Right atrium auricular region (tissue), 2 donors: ENCODE results near the gene KIF18B. TPM values are rescaled to one million over a fixed set of nuclear protein-coding genes. Genes with fewer than 3 reads are reported as not detected.

ENCODE experiments used
- DNase-seq: peaks from one replicate; pipeline ENCODE4 v3.0.0-alpha.2; 2019; ENCODE audit warnings: low spot score
- H3K27ac ChIP-seq, 2 donors: fragments of 200-600 bp; sonication (generic); 1 replicate in 1 of 2; 2 replicates in 1 of 2; pipeline ENCODE4 v1.5.1; 2016 to 2019
- H3K27me3 ChIP-seq, 2 donors: fragments of 200-600 bp; sonication (generic); one replicate each; pipeline versions ENCODE4 v1.5.1 to v1.6.0; 2017 to 2019
- H3K36me3 ChIP-seq: fragments of 200-600 bp; sonication (generic); one replicate; pipeline ENCODE4 v1.5.1; 2016
- H3K4me1 ChIP-seq, 2 donors: fragments of 200-600 bp; sonication (generic); one replicate each; pipeline versions ENCODE4 v1.5.1 to v1.6.0; 2017 to 2019
- H3K4me3 ChIP-seq, 2 donors: fragments of 200-600 bp; sonication (generic); 1 replicate in 1 of 2; 2 replicates in 1 of 2; pipeline ENCODE4 v1.5.1; 2017 to 2019; ENCODE audit warnings: mild to moderate bottlenecking in 1 of 2, moderate library complexity in 1 of 2
- H3K9me3 ChIP-seq, 2 donors: fragments of 200-600 bp; sonication (generic); one replicate each; pipeline ENCODE4 v1.5.1; 2019
- CTCF ChIP-seq, 2 donors: fragments of 200-600 bp; sonication (generic); IDR thresholded peaks; one replicate each; pipeline ENCODE4 v1.5.1; 2019; ENCODE audit warnings: antibody characterized with exemption in 2 of 2
- total RNA-seq, 2 donors: library from RNA; depleted of rRNA; stranded (reverse); fragments of >200 nt; gene quantifications; one replicate each; pipeline ENCODE4 v1.1.0, GENCODE V29; 2016

Gene KIF18B
- total RNA-seq, 2 donors from 2014 or later: 0.12 to 0.44 TPM

- Histone ChIP-seq H3K4me3 (no peak overlapping the region), H3K4me1 (peaks cover 0 to 13% of the 10 kb centered on the region in 2 donors), H3K27me3 (no peaks in the 10 kb centered on the region), H3K27ac (no peak overlapping the region), H3K9me3 (no peaks in the 10 kb centered on the region), H3K36me3 (peaks cover 20% of the 10 kb centered on the region)
- no peak for TF ChIP-seq CTCF (IDR thresholded peaks at IDR 0.05)
- DNase-seq: no peak
Measured at GRCh38 chr17:44894642-44895041, 52.9 kb downstream of the KIF18B start.

DNA sequence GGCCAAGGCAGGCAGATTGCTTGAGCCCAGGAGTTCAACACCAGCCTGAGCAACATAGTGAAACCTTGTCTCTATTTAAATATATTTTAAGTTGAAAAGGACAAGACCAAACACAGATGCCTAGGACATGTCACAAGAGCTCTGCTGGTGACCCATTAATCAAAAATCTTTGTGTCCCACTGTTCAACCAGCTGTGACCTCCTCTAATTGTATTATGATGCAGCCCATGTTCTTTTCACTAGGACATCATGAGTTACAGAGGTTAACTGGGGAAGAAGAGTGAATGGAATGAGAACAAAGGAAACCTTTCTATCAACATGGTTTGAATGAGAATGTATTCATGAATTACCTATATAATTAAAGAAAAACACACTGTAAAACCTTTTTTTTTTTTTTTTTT lies 55.3 kb downstream of the KIF18B start:
- no peak overlapping the region for H3K4me3 ChIP-seq
- peaks cover 20% of the 10 kb centered on the region for H3K36me3 ChIP-seq
- H3K9me3 ChIP-seq: no peaks in the 10 kb centered on the region
- H3K27me3 ChIP-seq: no peaks in the 10 kb centered on the region
- TF ChIP-seq CTCF (IDR thresholded peaks at IDR 0.05): no peak
- no peak overlapping the region for H3K27ac ChIP-seq
- H3K4me1 ChIP-seq: peaks cover 0 to 14% of the 10 kb centered on the region in 2 donors
- no peak for DNase-seq

- Histone ChIP-seq H3K4me3 (no peak overlapping the region), H3K4me1 (peaks cover 0 to 14% of the 10 kb centered on the region in 2 donors), H3K27me3 (no peaks in the 10 kb centered on the region), H3K9me3 (no peaks in the 10 kb centered on the region), H3K27ac (no peak overlapping the region), H3K36me3 (peaks cover 44% of the 10 kb centered on the region)
- TF ChIP-seq CTCF (IDR thresholded peaks at IDR 0.05): no peak
- DNase-seq: no peak
Measured at GRCh38 chr17:44889003-44889402, 58.6 kb downstream of the KIF18B start.

DNA sequence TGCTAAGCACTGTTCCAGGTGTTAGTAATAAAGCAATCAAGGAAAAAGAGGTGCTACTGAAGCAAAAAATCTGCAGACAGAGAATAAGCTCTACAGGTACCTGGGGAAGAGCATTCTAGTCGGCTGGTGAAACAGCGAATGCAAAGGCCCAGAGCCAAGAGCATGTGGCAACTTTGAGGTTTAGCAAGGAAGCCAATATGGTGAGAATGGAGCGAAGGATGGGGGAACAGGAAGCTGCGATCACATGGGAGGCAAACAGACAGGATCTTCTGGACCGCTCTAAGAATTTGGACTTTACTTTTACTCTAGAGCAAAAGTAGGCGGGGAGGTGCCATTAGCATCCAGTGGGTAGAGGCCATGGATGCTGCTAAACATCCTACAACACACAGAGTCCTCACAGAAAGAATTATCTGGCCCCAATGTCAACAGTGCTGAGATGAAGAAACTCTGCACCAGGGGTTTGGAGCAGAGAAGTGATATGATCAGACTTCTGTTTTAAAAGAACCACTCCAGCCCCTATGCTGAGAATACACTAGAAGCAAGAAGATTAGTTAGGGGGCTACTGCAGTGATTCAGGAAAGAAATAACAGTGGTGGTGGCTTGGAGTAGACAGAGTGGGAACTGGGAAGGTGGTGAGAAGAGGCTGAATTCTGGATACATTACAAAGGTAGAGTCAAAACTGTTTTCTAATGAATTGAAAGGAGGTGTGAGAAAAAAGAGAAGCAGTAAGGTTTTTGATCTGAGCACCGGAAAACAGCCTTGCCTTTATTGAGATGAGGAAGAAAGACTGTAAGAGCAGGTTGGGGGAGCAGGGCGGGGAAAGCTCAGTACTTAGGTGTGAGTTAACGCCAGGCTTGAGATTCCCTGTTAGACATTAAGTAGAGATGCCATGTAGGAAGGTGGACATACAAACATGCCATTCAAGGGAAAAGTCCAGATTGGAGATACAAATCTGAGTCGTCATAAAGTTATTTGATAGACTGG lies 59.3 kb downstream of the KIF18B start:
- no peak for TF ChIP-seq CTCF (IDR thresholded peaks at IDR 0.05)
- Histone ChIP-seq H3K4me3 (no peak overlapping the region), H3K9me3 (no peaks in the 10 kb centered on the region), H3K27ac (no peak overlapping the region), H3K4me1 (peaks cover 0 to 14% of the 10 kb centered on the region in 2 donors), H3K36me3 (peaks cover 44% of the 10 kb centered on the region), H3K27me3 (no peaks in the 10 kb centered on the region)
- DNase-seq: no peak

DNA sequence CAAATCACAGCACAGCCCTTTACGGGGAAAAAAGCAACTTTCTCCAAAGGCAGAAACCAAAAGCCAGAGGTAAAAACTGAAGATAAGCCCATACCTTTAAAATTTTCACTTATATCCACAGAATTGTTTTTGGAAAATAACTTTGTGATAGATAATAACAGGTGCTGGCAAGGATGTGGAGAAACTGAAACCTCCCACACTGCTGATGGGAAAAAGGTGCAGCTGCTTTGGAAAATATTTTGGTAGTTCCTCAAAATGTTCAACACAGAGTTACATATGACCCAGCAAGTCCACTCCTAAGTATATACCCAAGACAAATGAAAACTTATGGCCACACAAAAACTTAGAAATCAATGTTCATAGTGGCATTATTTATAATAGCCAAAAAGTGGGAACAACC lies 60.6 kb downstream of the KIF18B start:
- Histone ChIP-seq H3K4me1 (peaks cover 0 to 14% of the 10 kb centered on the region in 2 donors), H3K4me3 (no peak overlapping the region), H3K9me3 (no peaks in the 10 kb centered on the region), H3K27me3 (no peaks in the 10 kb centered on the region), H3K36me3 (peaks cover 49% of the 10 kb centered on the region), H3K27ac (no peak overlapping the region)
- no peak for DNase-seq
- TF ChIP-seq CTCF (IDR thresholded peaks at IDR 0.05): no peak
